GM23338 (cell line): ENCODE data around the gene MNX1. TPM values are rescaled to one million over a fixed set of nuclear protein-coding genes. Genes with fewer than 3 reads are reported as not detected.

Source experiments
- ATAC-seq: fragments of 200-7000 bp; cut with Tn5 transposase; 3 replicates; pipeline ENCODE4 v1.9.1; 2020
- DNase-seq: peaks from one replicate; pipeline ENCODE4 v3.0.0-alpha.2; 2015; ENCODE audit warnings: low spot score
- H2AFZ ChIP-seq: fragments of 200-600 bp; sonication (generic); 2 replicates; pipeline ENCODE4 v1.8.0; 2016; ENCODE audit warnings: antibody characterized with exemption, mild to moderate bottlenecking, moderate library complexity
- H3F3A ChIP-seq: fragments of 200-600 bp; sonication (generic); replicated peaks from 2 replicates; pipeline ENCODE4 v1.8.0; 2017; ENCODE audit warnings: antibody characterized with exemption, mixed run types, low read depth
- H3K27ac ChIP-seq: fragments of 200-600 bp; sonication (generic); 2 replicates; pipeline ENCODE4 v1.6.1; 2016; ENCODE audit warnings: low read depth
- H3K27me3 ChIP-seq: fragments of 200-600 bp; sonication (generic); 2 replicates; pipeline ENCODE4 v1.8.0; 2016; ENCODE audit warnings: mild to moderate bottlenecking, mixed run types, moderate library complexity; ENCODE audit not compliant: insufficient read depth
- H3K36me3 ChIP-seq: fragments of 200-600 bp; sonication (generic); 2 replicates; pipeline ENCODE4 v1.8.0; 2016; ENCODE audit warnings: mild to moderate bottlenecking; ENCODE audit not compliant: insufficient read depth
- H3K4me1 ChIP-seq: fragments of 200-600 bp; sonication (generic); 2 replicates; pipeline ENCODE4 v1.8.0; 2016; ENCODE audit warnings: mild to moderate bottlenecking, moderate library complexity; ENCODE audit not compliant: insufficient read depth
- H3K4me2 ChIP-seq: fragments of 200-600 bp; sonication (generic); 2 replicates; pipeline ENCODE4 v1.7.1; 2017; ENCODE audit warnings: mixed run types
- H3K4me3 ChIP-seq: fragments of 200-600 bp; sonication (generic); 2 replicates; pipeline ENCODE4 v1.6.1; 2016; ENCODE audit warnings: mixed run types
- H3K79me2 ChIP-seq: fragments of 200-600 bp; sonication (generic); replicated peaks from 2 replicates; pipeline ENCODE4 v1.8.0; 2017; ENCODE audit warnings: mild to moderate bottlenecking; ENCODE audit not compliant: insufficient read depth
- H3K9me2 ChIP-seq: fragments of 200-600 bp; sonication (generic); 2 replicates; pipeline ENCODE4 v1.8.0; 2017; ENCODE audit not compliant: insufficient read depth
- H4K20me1 ChIP-seq: fragments of 200-600 bp; sonication (generic); replicated peaks from 2 replicates; pipeline ENCODE4 v1.8.0; 2017; ENCODE audit warnings: mild to moderate bottlenecking; ENCODE audit not compliant: insufficient read depth
- H3K27ac Mint-ChIP-seq: 2 replicates; pipeline ENCODE4 v1.8.0; 2020; ENCODE audit warnings: inconsistent platforms, mild to moderate bottlenecking, moderate library complexity, mixed read lengths
- H3K27me3 Mint-ChIP-seq: 3 replicates; pipeline ENCODE4 v1.8.0; 2022; ENCODE audit warnings: low read depth, mild to moderate bottlenecking, moderate library complexity, mixed read lengths, inconsistent platforms; ENCODE audit not compliant: insufficient read depth, poor library complexity
- H3K36me3 Mint-ChIP-seq: 3 replicates; pipeline ENCODE4 v1.8.0; 2021; ENCODE audit warnings: low read depth, mild to moderate bottlenecking, inconsistent platforms, moderate library complexity, mixed read lengths
- H3K4me1 Mint-ChIP-seq: 3 replicates; pipeline ENCODE4 v1.8.0; 2020; ENCODE audit warnings: mild to moderate bottlenecking, inconsistent platforms, mixed read lengths
- H3K4me3 Mint-ChIP-seq: 3 replicates; pipeline ENCODE4 v1.8.0; 2021; ENCODE audit warnings: moderate library complexity, mild to moderate bottlenecking, inconsistent platforms, mixed read lengths
- H3K9me3 Mint-ChIP-seq: 3 replicates; pipeline ENCODE4 v1.8.0; 2020; ENCODE audit warnings: moderate library complexity, mild to moderate bottlenecking, inconsistent platforms, mixed read lengths
- CREB1 ChIP-seq: fragments of 250-450 bp; sonication (Bioruptor Pico); IDR thresholded peaks from 2 replicates; pipeline ENCODE4 v1.5.0; 2020; ENCODE audit warnings: low read depth, mild to moderate bottlenecking, moderate library complexity
- EZH2 ChIP-seq: fragments of 200-600 bp; sonication (generic); IDR thresholded peaks from one replicate; pipeline ENCODE4 v1.8.0; 2017; ENCODE audit warnings: antibody characterized with exemption, mild to moderate bottlenecking, low read depth; ENCODE audit not compliant: unreplicated experiment
- EZH2phosphoT487 ChIP-seq: fragments of 200-600 bp; sonication (generic); IDR thresholded peaks from one replicate; pipeline ENCODE4 v1.8.1; 2018; ENCODE audit warnings: antibody characterized with exemption; ENCODE audit not compliant: unreplicated experiment
- NANOG ChIP-seq: IDR thresholded peaks from 2 replicates; pipeline ENCODE4 v1.6.1; 2016; ENCODE audit warnings: antibody characterized with exemption, borderline replicate concordance
- POLR2AphosphoS5 ChIP-seq: IDR thresholded peaks from 2 replicates; pipeline ENCODE4 v1.6.1; 2016; ENCODE audit warnings: antibody characterized with exemption, low read depth
- STAT1 ChIP-seq: IDR thresholded peaks from one replicate; pipeline ENCODE4 v1.6.1; 2016; ENCODE audit warnings: antibody characterized with exemption; ENCODE audit not compliant: unreplicated experiment
- ZNF114 ChIP-seq: fragments of 250-450 bp; sonication (Bioruptor Pico); IDR thresholded peaks from 2 replicates; pipeline ENCODE4 v1.5.0; 2020; ENCODE audit warnings: mild to moderate bottlenecking, moderate library complexity
- ZNF331 ChIP-seq: fragments of 250-450 bp; sonication (Bioruptor Pico); IDR thresholded peaks from 2 replicates; pipeline ENCODE4 v1.5.0; 2020; ENCODE audit warnings: low read depth, mild to moderate bottlenecking, moderate library complexity
- polyA plus RNA-seq: library from polyadenylated mRNA; unstranded; fragments of >200 nt; fragmentation: Nextera tagmentation; extraction: Ambion mirVana; gene quantifications from 2 replicates; pipeline ENCODE4 v1.2.1, GENCODE V29; 2016
- total RNA-seq: library from RNA; depleted of rRNA; stranded (reverse); fragments of >200 nt; shearing (Covaris generic); gene quantifications from 2 replicates; pipeline ENCODE4 v1.2.3, GENCODE V29; 2014
- TF ChIP-seq, protein P1 (sequence below): fragments of 250-450 bp; sonication (Bioruptor Pico); IDR thresholded peaks from 2 replicates; pipeline ENCODE4 v1.5.0; 2020; ENCODE audit warnings: mild to moderate bottlenecking, moderate library complexity
- TF ChIP-seq, protein P2 (sequence below): IDR thresholded peaks from 2 replicates; pipeline ENCODE4 v1.6.1; 2016; ENCODE audit warnings: antibody characterized with exemption
- TF ChIP-seq, protein P3 (sequence below): IDR thresholded peaks from one replicate; pipeline ENCODE4 v1.6.1; 2018; ENCODE audit warnings: antibody characterized with exemption; ENCODE audit not compliant: unreplicated experiment

Gene MNX1
- total and polyA plus RNA-seq, 2 experiments from 2014 or later: 0.14 to 0.24 TPM

GRCh38 chr7:157054927-157055326, 44.5 kb upstream of the MNX1 start:
- H3K9me2 ChIP-seq: peaks cover 3% of the 10 kb centered on the region; the same call in 1 of the 2 replicates
- Mint-ChIP-seq H3K27ac (no peak overlapping the region), H3K36me3 (no peaks in the 10 kb centered on the region; the same call in 2 of the 3 replicates), H3K4me3 (no peak overlapping the region), H3K9me3 (no peaks in the 10 kb centered on the region; the same call in 2 of the 3 replicates), H3K4me1 (no peaks in the 10 kb centered on the region), H3K27me3 (no peaks in the 10 kb centered on the region)
- H4K20me1 ChIP-seq: no peaks in the 10 kb centered on the region
- H3K4me2 ChIP-seq: no peak overlapping the region
- no peaks in the 10 kb centered on the region for H3K79me2 ChIP-seq
- no peaks in the 10 kb centered on the region for H3K4me1 ChIP-seq
- ATAC-seq (peak; percentile 53; the same call in 2 of the 3 replicates), DNase-seq (no peak)
- H3F3A ChIP-seq: no peaks in the 10 kb centered on the region
- H3K36me3 ChIP-seq: no peaks in the 10 kb centered on the region
- H2AFZ ChIP-seq: 0 out of 2 replicates have a peak overlapping the region, but pooled peaks have one; percentile 28
- H3K27me3 ChIP-seq: no peaks in the 10 kb centered on the region
- H3K4me3 ChIP-seq: no peak overlapping the region
- TF ChIP-seq, protein P1, sequence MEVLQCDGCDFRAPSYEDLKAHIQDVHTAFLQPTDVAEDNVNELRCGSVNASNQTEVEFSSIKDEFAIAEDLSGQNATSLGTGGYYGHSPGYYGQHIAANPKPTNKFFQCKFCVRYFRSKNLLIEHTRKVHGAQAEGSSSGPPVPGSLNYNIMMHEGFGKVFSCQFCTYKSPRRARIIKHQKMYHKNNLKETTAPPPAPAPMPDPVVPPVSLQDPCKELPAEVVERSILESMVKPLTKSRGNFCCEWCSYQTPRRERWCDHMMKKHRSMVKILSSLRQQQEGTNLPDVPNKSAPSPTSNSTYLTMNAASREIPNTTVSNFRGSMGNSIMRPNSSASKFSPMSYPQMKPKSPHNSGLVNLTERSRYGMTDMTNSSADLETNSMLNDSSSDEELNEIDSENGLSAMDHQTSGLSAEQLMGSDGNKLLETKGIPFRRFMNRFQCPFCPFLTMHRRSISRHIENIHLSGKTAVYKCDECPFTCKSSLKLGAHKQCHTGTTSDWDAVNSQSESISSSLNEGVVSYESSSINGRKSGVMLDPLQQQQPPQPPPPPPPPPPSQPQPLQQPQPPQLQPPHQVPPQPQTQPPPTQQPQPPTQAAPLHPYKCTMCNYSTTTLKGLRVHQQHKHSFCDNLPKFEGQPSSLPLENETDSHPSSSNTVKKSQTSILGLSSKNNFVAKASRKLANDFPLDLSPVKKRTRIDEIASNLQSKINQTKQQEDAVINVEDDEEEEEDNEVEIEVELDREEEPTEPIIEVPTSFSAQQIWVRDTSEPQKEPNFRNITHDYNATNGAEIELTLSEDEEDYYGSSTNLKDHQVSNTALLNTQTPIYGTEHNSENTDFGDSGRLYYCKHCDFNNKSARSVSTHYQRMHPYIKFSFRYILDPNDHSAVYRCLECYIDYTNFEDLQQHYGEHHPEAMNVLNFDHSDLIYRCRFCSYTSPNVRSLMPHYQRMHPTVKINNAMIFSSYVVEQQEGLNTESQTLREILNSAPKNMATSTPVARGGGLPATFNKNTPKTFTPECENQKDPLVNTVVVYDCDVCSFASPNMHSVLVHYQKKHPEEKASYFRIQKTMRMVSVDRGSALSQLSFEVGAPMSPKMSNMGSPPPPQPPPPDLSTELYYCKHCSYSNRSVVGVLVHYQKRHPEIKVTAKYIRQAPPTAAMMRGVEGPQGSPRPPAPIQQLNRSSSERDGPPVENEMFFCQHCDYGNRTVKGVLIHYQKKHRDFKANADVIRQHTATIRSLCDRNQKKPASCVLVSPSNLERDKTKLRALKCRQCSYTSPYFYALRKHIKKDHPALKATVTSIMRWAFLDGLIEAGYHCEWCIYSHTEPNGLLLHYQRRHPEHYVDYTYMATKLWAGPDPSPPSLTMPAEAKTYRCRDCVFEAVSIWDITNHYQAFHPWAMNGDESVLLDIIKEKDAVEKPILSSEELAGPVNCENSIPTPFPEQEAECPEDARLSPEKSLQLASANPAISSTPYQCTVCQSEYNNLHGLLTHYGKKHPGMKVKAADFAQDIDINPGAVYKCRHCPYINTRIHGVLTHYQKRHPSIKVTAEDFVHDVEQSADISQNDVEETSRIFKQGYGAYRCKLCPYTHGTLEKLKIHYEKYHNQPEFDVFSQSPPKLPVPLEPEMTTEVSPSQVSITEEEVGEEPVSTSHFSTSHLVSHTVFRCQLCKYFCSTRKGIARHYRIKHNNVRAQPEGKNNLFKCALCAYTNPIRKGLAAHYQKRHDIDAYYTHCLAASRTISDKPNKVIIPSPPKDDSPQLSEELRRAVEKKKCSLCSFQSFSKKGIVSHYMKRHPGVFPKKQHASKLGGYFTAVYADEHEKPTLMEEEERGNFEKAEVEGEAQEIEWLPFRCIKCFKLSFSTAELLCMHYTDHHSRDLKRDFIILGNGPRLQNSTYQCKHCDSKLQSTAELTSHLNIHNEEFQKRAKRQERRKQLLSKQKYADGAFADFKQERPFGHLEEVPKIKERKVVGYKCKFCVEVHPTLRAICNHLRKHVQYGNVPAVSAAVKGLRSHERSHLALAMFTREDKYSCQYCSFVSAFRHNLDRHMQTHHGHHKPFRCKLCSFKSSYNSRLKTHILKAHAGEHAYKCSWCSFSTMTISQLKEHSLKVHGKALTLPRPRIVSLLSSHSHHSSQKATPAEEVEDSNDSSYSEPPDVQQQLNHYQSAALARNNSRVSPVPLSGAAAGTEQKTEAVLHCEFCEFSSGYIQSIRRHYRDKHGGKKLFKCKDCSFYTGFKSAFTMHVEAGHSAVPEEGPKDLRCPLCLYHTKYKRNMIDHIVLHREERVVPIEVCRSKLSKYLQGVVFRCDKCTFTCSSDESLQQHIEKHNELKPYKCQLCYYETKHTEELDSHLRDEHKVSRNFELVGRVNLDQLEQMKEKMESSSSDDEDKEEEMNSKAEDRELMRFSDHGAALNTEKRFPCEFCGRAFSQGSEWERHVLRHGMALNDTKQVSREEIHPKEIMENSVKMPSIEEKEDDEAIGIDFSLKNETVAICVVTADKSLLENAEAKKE: no peak
- TF ChIP-seq ZNF114 (CRISPR knock-in tag) (no peak), EZH2 (no peak), CREB1 (no peak), STAT1 (no peak), ZNF331 (CRISPR knock-in tag) (no peak), POLR2AphosphoS5 (no peak), EZH2phosphoT487 (no peak), NANOG (no peak)
- TF ChIP-seq, protein P2, sequence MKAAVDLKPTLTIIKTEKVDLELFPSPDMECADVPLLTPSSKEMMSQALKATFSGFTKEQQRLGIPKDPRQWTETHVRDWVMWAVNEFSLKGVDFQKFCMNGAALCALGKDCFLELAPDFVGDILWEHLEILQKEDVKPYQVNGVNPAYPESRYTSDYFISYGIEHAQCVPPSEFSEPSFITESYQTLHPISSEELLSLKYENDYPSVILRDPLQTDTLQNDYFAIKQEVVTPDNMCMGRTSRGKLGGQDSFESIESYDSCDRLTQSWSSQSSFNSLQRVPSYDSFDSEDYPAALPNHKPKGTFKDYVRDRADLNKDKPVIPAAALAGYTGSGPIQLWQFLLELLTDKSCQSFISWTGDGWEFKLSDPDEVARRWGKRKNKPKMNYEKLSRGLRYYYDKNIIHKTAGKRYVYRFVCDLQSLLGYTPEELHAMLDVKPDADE: no peak
- TF ChIP-seq, protein P3, sequence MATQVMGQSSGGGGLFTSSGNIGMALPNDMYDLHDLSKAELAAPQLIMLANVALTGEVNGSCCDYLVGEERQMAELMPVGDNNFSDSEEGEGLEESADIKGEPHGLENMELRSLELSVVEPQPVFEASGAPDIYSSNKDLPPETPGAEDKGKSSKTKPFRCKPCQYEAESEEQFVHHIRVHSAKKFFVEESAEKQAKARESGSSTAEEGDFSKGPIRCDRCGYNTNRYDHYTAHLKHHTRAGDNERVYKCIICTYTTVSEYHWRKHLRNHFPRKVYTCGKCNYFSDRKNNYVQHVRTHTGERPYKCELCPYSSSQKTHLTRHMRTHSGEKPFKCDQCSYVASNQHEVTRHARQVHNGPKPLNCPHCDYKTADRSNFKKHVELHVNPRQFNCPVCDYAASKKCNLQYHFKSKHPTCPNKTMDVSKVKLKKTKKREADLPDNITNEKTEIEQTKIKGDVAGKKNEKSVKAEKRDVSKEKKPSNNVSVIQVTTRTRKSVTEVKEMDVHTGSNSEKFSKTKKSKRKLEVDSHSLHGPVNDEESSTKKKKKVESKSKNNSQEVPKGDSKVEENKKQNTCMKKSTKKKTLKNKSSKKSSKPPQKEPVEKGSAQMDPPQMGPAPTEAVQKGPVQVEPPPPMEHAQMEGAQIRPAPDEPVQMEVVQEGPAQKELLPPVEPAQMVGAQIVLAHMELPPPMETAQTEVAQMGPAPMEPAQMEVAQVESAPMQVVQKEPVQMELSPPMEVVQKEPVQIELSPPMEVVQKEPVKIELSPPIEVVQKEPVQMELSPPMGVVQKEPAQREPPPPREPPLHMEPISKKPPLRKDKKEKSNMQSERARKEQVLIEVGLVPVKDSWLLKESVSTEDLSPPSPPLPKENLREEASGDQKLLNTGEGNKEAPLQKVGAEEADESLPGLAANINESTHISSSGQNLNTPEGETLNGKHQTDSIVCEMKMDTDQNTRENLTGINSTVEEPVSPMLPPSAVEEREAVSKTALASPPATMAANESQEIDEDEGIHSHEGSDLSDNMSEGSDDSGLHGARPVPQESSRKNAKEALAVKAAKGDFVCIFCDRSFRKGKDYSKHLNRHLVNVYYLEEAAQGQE: no peak
- no peak overlapping the region for H3K27ac ChIP-seq
